CD14-positive monocyte (primary cell): ENCODE measurements around the gene PLOD2. TPM values are rescaled to one million over a fixed set of nuclear protein-coding genes. Genes with fewer than 3 reads are reported as not detected.
A peak's percentile ranks its signal among the peaks of the same experiment; 100 is the strongest.

ENCODE experiments used
- DNase-seq, 3 donors: peaks; one replicate each; pipeline ENCODE4 v3.0.0-alpha.2; 2011 to 2022
- H2AFZ ChIP-seq: 2 replicates; pipeline ENCODE4 v1.6.0; 2012; ENCODE audit warnings: mild to moderate bottlenecking, low read depth, low read length, inconsistent platforms; ENCODE audit not compliant: insufficient read depth, poor library complexity, severe bottlenecking
- H3K27ac ChIP-seq, 2 donors: 1 replicate in 1 of 2; 2 replicates in 1 of 2; pipeline ENCODE4 v1.5.1; 2012 to 2013; ENCODE audit warnings: low read length in 2 of 2, control low read depth in 1 of 2, inconsistent platforms in 1 of 2, low read depth in 1 of 2, mild to moderate bottlenecking in 1 of 2
- H3K27me3 ChIP-seq, 2 donors: one replicate each; pipeline versions ENCODE4 v1.6.0 to v1.6.1; 2011 to 2013; ENCODE audit warnings: low read length in 2 of 2; ENCODE audit not compliant: control insufficient read depth in 2 of 2, insufficient read depth in 2 of 2
- H3K36me3 ChIP-seq, 2 donors: replicated peaks in 1 of 2; 1 replicate in 1 of 2; 2 replicates in 1 of 2; pipeline versions ENCODE4 v1.5.1 to v1.6.1; 2012 to 2013; ENCODE audit warnings: low read length in 2 of 2, control low read depth in 1 of 2, inconsistent platforms in 1 of 2, mild to moderate bottlenecking in 1 of 2; ENCODE audit not compliant: insufficient read depth in 2 of 2, control insufficient read depth in 1 of 2
- H3K4me1 ChIP-seq, 2 donors: 1 replicate in 1 of 2; 2 replicates in 1 of 2; pipeline versions ENCODE4 v1.5.1 to v1.6.1; 2012 to 2013; ENCODE audit warnings: low read length in 2 of 2, control low read depth in 1 of 2, inconsistent platforms in 1 of 2, mild to moderate bottlenecking in 1 of 2, moderate library complexity in 1 of 2; ENCODE audit not compliant: insufficient read depth in 2 of 2, control insufficient read depth in 1 of 2
- H3K4me2 ChIP-seq: replicated peaks from 2 replicates; pipeline ENCODE3; 2012; ENCODE audit warnings: low read length, moderate library complexity, mild to moderate bottlenecking; ENCODE audit not compliant: poor library complexity, severe bottlenecking; ENCODE audit errors: extremely low read depth
- H3K4me3 ChIP-seq, 3 experiments: fragments of 200-600 bp in 1 of 3; sonication (generic) in 1 of 3; replicated peaks in 1 of 3; 1 replicate in 2 of 3; 2 replicates in 1 of 3; pipeline ENCODE4 v1.5.1; 2011 to 2013; ENCODE audit warnings: low read length in 3 of 3, mild to moderate bottlenecking in 3 of 3, control low read depth in 2 of 3, low read depth in 2 of 3, inconsistent platforms in 1 of 3, moderate library complexity in 1 of 3
- H3K79me2 ChIP-seq: 2 replicates; pipeline ENCODE4 v1.6.0; 2012; ENCODE audit warnings: mild to moderate bottlenecking, control low read depth, inconsistent platforms, low read length, moderate library complexity; ENCODE audit not compliant: insufficient read depth
- H3K9ac ChIP-seq: 2 replicates; pipeline ENCODE4 v1.6.0; 2017; ENCODE audit warnings: low read length, mild to moderate bottlenecking; ENCODE audit not compliant: insufficient read depth, poor library complexity, severe bottlenecking
- H3K9me3 ChIP-seq, 2 donors: replicated peaks in 1 of 2; 1 replicate in 1 of 2; 2 replicates in 1 of 2; pipeline versions ENCODE4 v1.5.1 to v1.6.1; 2012 to 2013; ENCODE audit warnings: low read length in 2 of 2, control low read depth in 1 of 2; ENCODE audit not compliant: control insufficient read depth in 1 of 2, insufficient read depth in 1 of 2
- H4K20me1 ChIP-seq: 2 replicates; pipeline ENCODE4 v1.6.0; 2012; ENCODE audit warnings: mild to moderate bottlenecking, low read length, control low read depth, moderate library complexity; ENCODE audit not compliant: insufficient read depth
- H3K27ac Mint-ChIP-seq, 7 donors: one replicate each; pipeline ENCODE4 v1.8.0; 2020; ENCODE audit warnings: mild to moderate bottlenecking in 7 of 7, mixed read lengths in 7 of 7, moderate library complexity in 6 of 7, inconsistent platforms in 2 of 7
- H3K27me3 Mint-ChIP-seq, 3 donors: one replicate each; pipeline ENCODE4 v1.8.0; 2021 to 2022; ENCODE audit warnings: low read depth in 3 of 3, mild to moderate bottlenecking in 3 of 3, mixed read lengths in 3 of 3, moderate library complexity in 3 of 3, inconsistent platforms in 1 of 3
- H3K36me3 Mint-ChIP-seq, 2 donors: one replicate each; pipeline ENCODE4 v1.8.0; 2020; ENCODE audit warnings: mixed read lengths in 2 of 2, inconsistent platforms in 1 of 2, mild to moderate bottlenecking in 1 of 2
- H3K4me1 Mint-ChIP-seq: one replicate; pipeline ENCODE4 v1.8.0; 2020; ENCODE audit warnings: mild to moderate bottlenecking, mixed read lengths
- H3K4me3 Mint-ChIP-seq, 2 donors: one replicate each; pipeline ENCODE4 v1.8.0; 2020; ENCODE audit warnings: mild to moderate bottlenecking in 2 of 2, mixed read lengths in 2 of 2, moderate library complexity in 1 of 2
- H3K9me3 Mint-ChIP-seq, 7 donors: one replicate each; pipeline ENCODE4 v1.8.0; 2020 to 2022; ENCODE audit warnings: mixed read lengths in 7 of 7, mild to moderate bottlenecking in 6 of 7, moderate library complexity in 6 of 7, inconsistent platforms in 2 of 7
- WGBS: methylation state at CpG from one replicate; pipeline ENCODE4 v1.1.5; 2013; ENCODE audit warnings: missing lambda C conversion rate; ENCODE audit not compliant: insufficient coverage; 5-methylcytosine and 5-hydroxymethylcytosine counted together
- intact Hi-C, 2 donors: fragments of 100-400 bp; cut with micrococcal nuclease; formaldehyde crosslinking; loops; one replicate each; pipeline versions ENCODE4 v1.15.0 to v1.15.1; 2023
- polyA plus RNA-seq, 3 donors: library from polyadenylated mRNA; depleted of rRNA in 1 of 3; unstranded in 2 of 3; stranded (reverse) in 1 of 3; fragments of 300-500 nt in 2 of 3; fragments of >200 nt in 1 of 3; fragmentation: Illumina TruSeq in 2 of 3; gene quantifications; 1 replicate in 2 of 3; 2 replicates in 1 of 3; pipeline ENCODE4 v1.2.3, GENCODE V29; 2012 to 2021
- TF ChIP-seq, protein P1 (sequence below): fragments of 200-600 bp; IDR thresholded peaks from one replicate; pipeline ENCODE4 v1.8.0; 2022; ENCODE audit warnings: antibody characterized with exemption, mild to moderate bottlenecking

Gene PLOD2
- polyA plus RNA-seq, 3 donors = not detected

DNA sequence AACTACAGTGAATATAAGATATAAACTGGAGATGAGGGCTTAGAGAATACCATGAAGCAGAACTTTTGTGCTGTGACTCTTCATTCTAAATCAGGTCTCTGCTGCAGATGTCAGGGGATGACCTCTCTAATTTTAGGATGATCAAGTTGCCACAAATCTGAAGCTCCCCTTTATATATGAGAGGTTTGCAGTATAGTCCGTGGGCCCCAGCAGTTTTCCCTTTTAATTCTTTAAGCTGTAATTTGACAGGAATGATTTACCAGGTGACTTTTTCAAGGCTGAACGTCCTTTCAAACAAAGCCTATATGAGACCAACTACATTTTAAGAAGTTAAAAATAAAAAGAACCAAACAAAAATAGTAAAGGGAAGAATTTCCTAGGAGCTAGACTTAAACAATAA is 4.9 kb upstream of the PLOD2 start:
- Histone ChIP-seq H3K4me2 (no peak overlapping the region), H3K36me3 (no peaks in the 10 kb centered on the region), H2AFZ (no peak overlapping the region), H3K9ac (no peak overlapping the region), H3K27me3 (peaks cover 17 to 29% of the 10 kb centered on the region in 2 donors), H4K20me1 (no peaks in the 10 kb centered on the region), H3K27ac (no peak overlapping the region), H3K79me2 (no peaks in the 10 kb centered on the region), H3K4me3 (no peak overlapping the region), H3K9me3 (no peaks in the 10 kb centered on the region), H3K4me1 (peaks cover 8 to 10% of the 10 kb centered on the region in 2 donors)
- Mint-ChIP-seq H3K36me3 (peaks cover 0 to 4% of the 10 kb centered on the region in 2 donors), H3K27me3 (peaks cover 25 to 34% (median 33%) of the 10 kb centered on the region in 3 donors), H3K4me3 (no peak overlapping the region), H3K27ac (no peak overlapping the region), H3K4me1 (peaks cover 12% of the 10 kb centered on the region), H3K9me3 (peaks cover 0 to 10% (median under 1%) of the 10 kb centered on the region in 7 donors)
- DNase-seq = no peak
- intact Hi-C loops = no loop called here
- no CpG with 5 or more reads among the region's 2 CpGs for WGBS
- TF ChIP-seq, protein P1, sequence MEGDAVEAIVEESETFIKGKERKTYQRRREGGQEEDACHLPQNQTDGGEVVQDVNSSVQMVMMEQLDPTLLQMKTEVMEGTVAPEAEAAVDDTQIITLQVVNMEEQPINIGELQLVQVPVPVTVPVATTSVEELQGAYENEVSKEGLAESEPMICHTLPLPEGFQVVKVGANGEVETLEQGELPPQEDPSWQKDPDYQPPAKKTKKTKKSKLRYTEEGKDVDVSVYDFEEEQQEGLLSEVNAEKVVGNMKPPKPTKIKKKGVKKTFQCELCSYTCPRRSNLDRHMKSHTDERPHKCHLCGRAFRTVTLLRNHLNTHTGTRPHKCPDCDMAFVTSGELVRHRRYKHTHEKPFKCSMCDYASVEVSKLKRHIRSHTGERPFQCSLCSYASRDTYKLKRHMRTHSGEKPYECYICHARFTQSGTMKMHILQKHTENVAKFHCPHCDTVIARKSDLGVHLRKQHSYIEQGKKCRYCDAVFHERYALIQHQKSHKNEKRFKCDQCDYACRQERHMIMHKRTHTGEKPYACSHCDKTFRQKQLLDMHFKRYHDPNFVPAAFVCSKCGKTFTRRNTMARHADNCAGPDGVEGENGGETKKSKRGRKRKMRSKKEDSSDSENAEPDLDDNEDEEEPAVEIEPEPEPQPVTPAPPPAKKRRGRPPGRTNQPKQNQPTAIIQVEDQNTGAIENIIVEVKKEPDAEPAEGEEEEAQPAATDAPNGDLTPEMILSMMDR = no peak

- peaks cover 0 to 13% (median 3%) of the 10 kb centered on the region in 7 donors for H3K9me3 Mint-ChIP-seq
- H3K4me3 ChIP-seq = no peak overlapping the region
- no peak overlapping the region for H2AFZ ChIP-seq
- no peak for DNase-seq
- H3K79me2 ChIP-seq = no peaks in the 10 kb centered on the region
- H3K4me1 ChIP-seq = peaks cover 14 to 17% of the 10 kb centered on the region in 2 donors
- H3K36me3 Mint-ChIP-seq = peaks cover 0 to 4% of the 10 kb centered on the region in 2 donors
- H3K27ac ChIP-seq = no peak overlapping the region
- H3K4me2 ChIP-seq = no peak overlapping the region
- peak overlapping the region in 1 of 2 donors; percentile 26 for H3K4me3 Mint-ChIP-seq
- no peaks in the 10 kb centered on the region for H3K36me3 ChIP-seq
- H3K9me3 ChIP-seq = no peaks in the 10 kb centered on the region
- H3K9ac ChIP-seq = no peak overlapping the region
- intact Hi-C loops = no loop called here
- no peaks in the 10 kb centered on the region for H4K20me1 ChIP-seq
- no peak overlapping the region for H3K27ac Mint-ChIP-seq
- H3K27me3 ChIP-seq = peaks cover 22 to 35% of the 10 kb centered on the region in 2 donors
- peaks cover 31 to 41% (median 38%) of the 10 kb centered on the region in 3 donors for H3K27me3 Mint-ChIP-seq
- peaks cover 16% of the 10 kb centered on the region for H3K4me1 Mint-ChIP-seq
- WGBS = 96% methylated on average over 4 of the region's 7 CpGs
- TF ChIP-seq, protein P1 = no peak
Measured at GRCh38 chr3:146164971-146165769, 4.2 kb upstream of the PLOD2 start.
